Sigmoid colon (tissue), 7 donors: Measurements from ENCODE around the gene CYP39A1. TPM values are rescaled to one million over a fixed set of nuclear protein-coding genes. Genes with fewer than 3 reads are reported as not detected.

Experiments
- DNase-seq: peaks from one replicate; pipeline ENCODE4 v3.0.0-alpha.2; 2019
- H3K27ac ChIP-seq, 4 donors: fragments of 200-600 bp; sonication (generic); one replicate each; pipeline ENCODE4 v1.5.1; 2016 to 2019; ENCODE audit warnings: mild to moderate bottlenecking in 1 of 4
- H3K27me3 ChIP-seq, 3 donors: fragments of 200-600 bp; sonication (generic); one replicate each; pipeline ENCODE4 v1.5.1; 2019; ENCODE audit warnings: mild to moderate bottlenecking in 1 of 3
- H3K36me3 ChIP-seq, 4 donors: fragments of 200-600 bp; sonication (generic); one replicate each; pipeline ENCODE4 v1.5.1; 2016 to 2019
- H3K4me1 ChIP-seq, 4 donors: fragments of 200-600 bp; sonication (generic); one replicate each; pipeline ENCODE4 v1.5.1; 2017 to 2019
- H3K4me3 ChIP-seq, 4 donors: fragments of 200-600 bp; sonication (generic); one replicate each; pipeline ENCODE4 v1.5.1; 2017 to 2019; ENCODE audit warnings: mild to moderate bottlenecking in 2 of 4, moderate library complexity in 1 of 4
- H3K9me3 ChIP-seq, 4 donors: fragments of 200-600 bp in 3 of 4; sonication (generic) in 3 of 4; one replicate each; pipeline versions ENCODE4 v1.5.1 to v1.6.1; 2013 to 2019
- CTCF ChIP-seq, 4 experiments: fragments of 450-650 bp in 3 of 4; fragments of 200-600 bp in 1 of 4; IDR thresholded peaks; one replicate each; pipeline ENCODE4 v1.5.1; 2016 to 2019; ENCODE audit warnings: antibody characterized with exemption in 4 of 4, mild to moderate bottlenecking in 3 of 4, moderate library complexity in 2 of 4
- EP300 ChIP-seq, 4 donors: sonication (generic); formaldehyde crosslinking; IDR thresholded peaks; one replicate each; pipeline ENCODE4 v1.6.1; 2017; ENCODE audit warnings: antibody characterized with exemption in 4 of 4
- POLR2A ChIP-seq, 2 donors: fragments of 450-650 bp; IDR thresholded peaks; one replicate each; pipeline ENCODE4 v1.6.1; 2016; ENCODE audit warnings: antibody characterized with exemption in 2 of 2, mild to moderate bottlenecking in 2 of 2, moderate library complexity in 2 of 2
- POLR2AphosphoS5 ChIP-seq, 4 donors: sonication (generic); formaldehyde crosslinking; IDR thresholded peaks; one replicate each; pipeline ENCODE4 v1.6.1; 2017; ENCODE audit warnings: antibody characterized with exemption in 4 of 4
- WGBS, 2 donors: extraction: QIAGEN DNeasy Blood & Tissue Kit; methylation state at CpG; one replicate each; pipeline ENCODE4 v1.1.7; 2013; 5-methylcytosine and 5-hydroxymethylcytosine counted together
- intact Hi-C: fragments of 100-400 bp; cut with DNase I; formaldehyde crosslinking; loops from one replicate; pipeline ENCODE4 v1.15.1; 2023
- polyA plus RNA-seq, 3 donors: library from polyadenylated mRNA; stranded (reverse); fragments of 200-250 nt; gene quantifications; one replicate each; pipeline ENCODE4 v1.2.3, GENCODE V29; 2013
- total RNA-seq, 4 donors: library from RNA; depleted of rRNA; stranded (reverse); fragments of >200 nt; gene quantifications; one replicate each; pipeline ENCODE4 v1.1.0, GENCODE V29; 2016
- donor health status: healthy with polysubstance abuse.
- donor health status: Bipolar disorder and iron deficiency.
- donor health status: healthy.

Gene CYP39A1
- total and polyA plus RNA-seq, 7 donors = 1.6 to 7.7 (median 3.0) TPM

DNA sequence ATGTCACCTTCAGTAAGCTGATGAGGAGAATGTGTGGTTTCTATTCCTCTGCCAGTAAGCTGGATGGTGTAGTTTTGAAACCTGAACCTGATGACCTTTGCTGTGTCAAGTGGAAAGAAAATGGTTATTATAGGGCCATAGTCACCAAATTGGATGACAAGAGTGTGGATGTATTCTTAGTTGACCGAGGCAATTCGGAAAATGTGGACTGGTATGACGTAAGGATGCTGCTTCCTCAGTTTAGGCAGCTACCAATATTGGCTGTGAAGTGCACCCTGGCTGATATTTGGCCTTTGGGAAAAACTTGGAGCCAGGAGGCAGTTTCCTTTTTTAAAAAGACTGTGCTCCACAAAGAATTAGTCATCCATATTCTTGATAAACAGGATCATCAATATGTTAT is 37.0 kb upstream of the CYP39A1 start:
- WGBS, 2 donors = 93 to 96% methylated on average over 3 of the region's 3 CpGs
- H3K4me1 ChIP-seq = no peaks in the 10 kb centered on the region
- H3K9me3 ChIP-seq = no peaks in the 10 kb centered on the region
- H3K36me3 ChIP-seq = no peaks in the 10 kb centered on the region
- TF ChIP-seq POLR2AphosphoS5 (IDR thresholded peaks at IDR 0.05) = no peak
- no peak for TF ChIP-seq EP300 (IDR thresholded peaks at IDR 0.05)
- no peak for TF ChIP-seq CTCF (IDR thresholded peaks at IDR 0.05)
- TF ChIP-seq POLR2A (IDR thresholded peaks at IDR 0.05) = no peak
- no peak for DNase-seq
- H3K27ac ChIP-seq = no peak overlapping the region
- no peak overlapping the region for H3K4me3 ChIP-seq
- H3K27me3 ChIP-seq = no peaks in the 10 kb centered on the region
- intact Hi-C loops = no loop called here

DNA sequence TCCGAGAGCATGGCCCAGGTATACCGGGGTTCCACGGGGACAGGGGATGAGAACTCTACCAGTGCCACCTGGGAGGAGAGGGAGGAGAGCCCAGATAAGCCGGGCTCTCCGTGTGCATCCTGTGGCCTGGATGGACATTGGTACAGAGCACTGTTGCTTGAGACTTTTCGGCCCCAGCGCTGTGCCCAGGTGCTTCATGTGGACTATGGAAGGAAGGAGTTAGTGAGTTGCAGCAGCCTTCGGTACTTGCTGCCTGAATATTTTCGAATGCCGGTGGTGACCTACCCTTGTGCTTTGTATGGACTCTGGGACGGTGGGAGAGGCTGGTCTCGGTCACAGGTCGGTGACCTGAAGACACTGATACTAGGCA is 36.3 kb upstream of the CYP39A1 start:
- intact Hi-C loops = no loop called here
- 95 to 97% methylated on average over 13 of the region's 13 CpGs for WGBS, 2 donors

GRCh38 chr6:46688117-46688965 is 35.7 kb upstream of the CYP39A1 start:
- H3K36me3 ChIP-seq = no peaks in the 10 kb centered on the region
- WGBS, 2 donors = 96 to 97% methylated on average over 85 of the region's 85 CpGs
- no peak overlapping the region for H3K4me3 ChIP-seq

More for the DNA sequence above, 36.3 kb upstream of the CYP39A1 start:
- Histone ChIP-seq H3K9me3 (no peaks in the 10 kb centered on the region), H3K27ac (no peak overlapping the region), H3K4me3 (no peak overlapping the region), H3K4me1 (no peaks in the 10 kb centered on the region), H3K36me3 (no peaks in the 10 kb centered on the region), H3K27me3 (no peaks in the 10 kb centered on the region)
- no peak for DNase-seq
- TF ChIP-seq CTCF (IDR thresholded peaks at IDR 0.05) = no peak
- no peak for TF ChIP-seq POLR2A (IDR thresholded peaks at IDR 0.05)
- TF ChIP-seq POLR2AphosphoS5 (IDR thresholded peaks at IDR 0.05) = no peak

DNA sequence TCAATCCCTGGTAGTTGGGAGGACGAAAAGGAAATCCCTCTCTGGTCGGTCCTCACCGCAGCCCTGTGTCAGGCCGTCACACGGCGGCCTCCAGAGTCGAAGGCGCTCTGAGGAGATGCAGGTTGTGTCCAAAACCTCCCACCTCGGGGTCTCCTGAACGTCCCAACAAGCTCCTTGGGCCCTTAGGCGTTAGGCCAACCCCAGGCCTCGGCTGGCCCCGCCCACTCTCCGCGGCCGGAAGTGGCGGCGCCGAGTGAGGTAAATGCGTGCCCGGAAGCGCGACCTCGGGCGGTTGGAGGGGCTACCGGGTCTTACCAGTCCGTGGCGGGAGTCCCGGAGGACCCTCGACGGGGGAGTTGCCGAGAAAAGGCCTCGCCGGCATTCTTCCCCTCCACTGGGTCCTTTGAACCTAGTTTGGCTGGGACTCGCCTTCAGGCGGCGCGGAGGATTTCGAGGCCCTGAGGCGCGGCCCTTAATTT is 35.0 kb upstream of the CYP39A1 start, which contains the start of gene TDRD6:
TDRD6 (plus strand) TSS at position 267 of the 479 bp plus-strand sequence. CDS start 244 bp downstream, outside the sequence.
- intact Hi-C loops = no loop called here
- WGBS, 2 donors = 95% methylated on average over 41 of the region's 41 CpGs
- H3K4me3 ChIP-seq = no peak within 1 kb of the TSS
- H3K27ac ChIP-seq = no peak within 1 kb of the TSS
- no peaks in the 10 kb centered on the region for H3K27me3 ChIP-seq
- H3K9me3 ChIP-seq = no peaks in the 10 kb centered on the region
- TF ChIP-seq CTCF (IDR thresholded peaks at IDR 0.05) = no peak
- TF ChIP-seq POLR2AphosphoS5 (IDR thresholded peaks at IDR 0.05) = no peak
- no peak for TF ChIP-seq EP300 (IDR thresholded peaks at IDR 0.05)
- no peak for TF ChIP-seq POLR2A (IDR thresholded peaks at IDR 0.05)
- DNase-seq = no peak
- H3K4me1 ChIP-seq = no peaks in the 10 kb centered on the region
- H3K36me3 ChIP-seq = no peaks in the 10 kb centered on the region

More at GRCh38 chr6:46688117-46688965, 35.7 kb upstream of the CYP39A1 start:
- no peak for DNase-seq
- intact Hi-C loops = no loop called here
- H3K9me3 ChIP-seq = no peaks in the 10 kb centered on the region
- TF ChIP-seq EP300 (IDR thresholded peaks at IDR 0.05) (no peak), POLR2AphosphoS5 (IDR thresholded peaks at IDR 0.05) (no peak), POLR2A (IDR thresholded peaks at IDR 0.05) (no peak), CTCF (IDR thresholded peaks at IDR 0.05) (no peak)
- H3K4me1 ChIP-seq = no peaks in the 10 kb centered on the region
- no peaks in the 10 kb centered on the region for H3K27me3 ChIP-seq
- no peak overlapping the region for H3K27ac ChIP-seq
